NCI-H2029 (cell line): ENCODE measurements around the gene KTI12.
"Not testable (repeated sequence)": the region's sequence is repeated elsewhere in the genome, so short reads cannot be mapped to it uniquely, and the experiment has no call there.

Source experiments
- DNase-seq: peaks from one replicate; lab custom pipeline; 2025; lab: John Stamatoyannopoulos, UW

The KTI12 gene, protein sequence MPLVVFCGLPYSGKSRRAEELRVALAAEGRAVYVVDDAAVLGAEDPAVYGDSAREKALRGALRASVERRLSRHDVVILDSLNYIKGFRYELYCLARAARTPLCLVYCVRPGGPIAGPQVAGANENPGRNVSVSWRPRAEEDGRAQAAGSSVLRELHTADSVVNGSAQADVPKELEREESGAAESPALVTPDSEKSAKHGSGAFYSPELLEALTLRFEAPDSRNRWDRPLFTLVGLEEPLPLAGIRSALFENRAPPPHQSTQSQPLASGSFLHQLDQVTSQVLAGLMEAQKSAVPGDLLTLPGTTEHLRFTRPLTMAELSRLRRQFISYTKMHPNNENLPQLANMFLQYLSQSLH

GRCh38 chr1:52033190-52034049 is at the start of gene KTI12:
KTI12 (minus strand) TSS chr1:52033810; CDS start chr1:52033761, 49 bp downstream.
- DNase-seq, result peak; percentile 99

GRCh38 chr1:52080014-52080415 is 46.4 kb upstream of the KTI12 start:
- no peak for DNase-seq

- not testable (repeated sequence) for DNase-seq
These were observed 43.7 kb upstream of the KTI12 start for GRCh38 chr1:52077277-52077676.

DNA sequence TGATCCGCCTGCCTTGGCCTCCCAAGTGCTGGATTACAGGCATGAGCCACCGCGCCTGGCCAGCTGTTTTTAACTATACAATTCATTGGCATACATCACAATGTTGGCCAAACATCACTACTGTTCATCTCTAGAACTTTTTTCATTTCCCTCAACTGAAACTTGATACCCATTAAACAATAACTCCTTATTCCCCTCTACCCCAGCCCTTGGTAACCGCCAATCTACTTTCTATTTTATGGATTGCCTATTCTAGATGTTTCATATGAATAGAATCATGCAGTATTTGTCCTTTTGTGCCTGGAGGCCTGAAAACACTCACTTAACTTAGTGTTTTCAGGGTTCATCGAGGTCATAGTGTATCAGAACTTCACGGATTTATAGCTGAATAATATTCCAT is 38.7 kb upstream of the KTI12 start:
- no peak for DNase-seq

- no peak for DNase-seq
These were observed 37.1 kb upstream of the KTI12 start for GRCh38 chr1:52070704-52071103.

GRCh38 chr1:52063192-52063591 is 29.6 kb upstream of the KTI12 start:
- no peak for DNase-seq

- no peak for DNase-seq
These were observed 27.2 kb upstream of the KTI12 start for GRCh38 chr1:52060822-52061221.

DNA sequence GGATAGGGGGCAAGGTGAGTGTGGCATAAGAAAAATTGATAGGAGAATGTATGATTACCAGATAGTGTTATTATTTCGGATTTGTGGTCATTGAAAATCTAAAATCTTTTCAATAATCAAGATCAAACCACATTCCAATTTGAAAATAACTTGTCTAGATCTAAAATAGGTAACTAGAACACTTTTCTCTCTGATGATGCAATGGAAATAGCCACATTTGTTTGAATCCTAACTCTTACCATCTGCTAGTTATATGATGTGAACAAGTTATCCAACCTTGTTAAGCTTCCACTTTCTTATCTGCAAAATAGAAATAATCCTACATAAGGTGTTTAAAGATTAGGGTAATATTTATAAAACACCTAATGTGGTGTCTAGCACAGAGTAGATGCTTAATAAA is 26.3 kb upstream of the KTI12 start:
- no peak for DNase-seq

GRCh38 chr1:52059321-52059720 is 25.7 kb upstream of the KTI12 start:
- DNase-seq, result no peak

GRCh38 chr1:52057876-52058415 is 24.3 kb upstream of the KTI12 start:
- no peak for DNase-seq

GRCh38 chr1:52057255-52057654 is 23.6 kb upstream of the KTI12 start:
- DNase-seq, result no peak

GRCh38 chr1:52056937-52057231 is 23.3 kb upstream of the KTI12 start:
- DNase-seq, result no peak

GRCh38 chr1:52056163-52056936 is 22.7 kb upstream of the KTI12 start, which contains the start of gene BTF3L4:
BTF3L4 (plus strand) TSS chr1:52056295; CDS start chr1:52059848, 3,553 bp downstream.
- DNase-seq, result peak; percentile 99

- DNase-seq, result no peak
These were observed 22.2 kb upstream of the KTI12 start for GRCh38 chr1:52055866-52056162.

- DNase-seq, result peak; percentile 93
These were observed 21.7 kb upstream of the KTI12 start, which contains the start of gene TXNDC12 for GRCh38 chr1:52055066-52055865. TXNDC12 (minus strand) TSS chr1:52055191; CDS start chr1:52055096, 95 bp downstream.

DNA sequence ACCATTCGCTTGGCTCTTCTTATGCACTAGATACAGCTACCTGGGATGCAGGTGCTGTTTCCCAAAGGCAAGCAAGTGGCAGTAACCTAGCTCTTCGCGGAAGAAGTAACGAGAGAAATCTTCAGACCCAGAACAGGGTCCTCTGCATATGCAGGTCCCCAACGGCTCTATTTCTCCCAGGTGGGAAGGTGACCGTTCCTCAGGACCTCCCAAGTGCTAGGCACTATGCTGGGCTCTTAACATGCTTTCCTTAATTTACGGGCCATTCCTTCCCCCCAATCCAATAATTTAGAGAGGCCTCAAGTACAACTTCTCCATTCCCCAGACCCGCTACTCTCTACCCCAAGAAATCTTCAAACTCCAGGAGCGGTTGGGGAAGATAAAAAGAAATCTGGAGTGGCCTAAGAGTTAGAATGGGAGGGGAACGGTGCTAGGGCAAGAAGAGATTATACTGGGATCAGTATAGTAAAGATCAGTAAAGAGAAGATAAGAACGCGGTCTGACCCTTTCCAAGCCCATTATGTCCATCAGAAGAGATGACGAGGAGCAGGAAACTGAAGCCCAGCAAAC is 21.0 kb upstream of the KTI12 start:
- no peak for DNase-seq

DNA sequence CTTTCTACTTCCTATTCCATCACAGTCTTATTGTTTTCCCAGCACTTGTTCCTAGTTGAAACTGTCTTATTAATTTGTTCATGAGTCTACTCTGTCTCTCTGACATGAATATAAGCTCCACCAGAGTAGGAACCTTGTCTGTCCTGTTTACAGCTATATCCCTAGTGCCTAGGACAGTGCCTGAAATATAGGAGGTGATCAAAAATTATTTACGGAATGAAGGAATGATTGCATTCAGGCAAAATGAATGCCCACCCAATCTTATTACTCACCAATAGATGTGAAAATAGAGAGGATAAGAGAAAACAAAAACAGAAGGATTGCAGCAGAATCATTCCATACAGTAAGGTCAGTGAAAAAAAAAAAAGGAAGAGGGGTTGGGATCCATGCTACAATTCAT is 20.3 kb upstream of the KTI12 start:
- no peak for DNase-seq

GRCh38 chr1:52049337-52049736 is 15.7 kb upstream of the KTI12 start:
- DNase-seq, result not testable (repeated sequence)

- DNase-seq, result not testable (repeated sequence)
These were observed 12.1 kb upstream of the KTI12 start for GRCh38 chr1:52045666-52046195.

GRCh38 chr1:52045236-52045635 is 11.6 kb upstream of the KTI12 start:
- DNase-seq, result no peak
